ENCODE results near the gene CNPY4. TPM values are rescaled to one million over a fixed set of nuclear protein-coding genes. Genes with fewer than 3 reads are reported as not detected.

CNPY4 gene
- total RNA-seq, 1 experiment from 2014 or later, result 10.4 TPM

GRCh38 chr7:100174582-100174981 is 55.1 kb downstream of the CNPY4 start:
- H3K27me3 ChIP-seq (ENCODE audit: insufficient read depth, low read length), result no peaks in the 10 kb centered on the region; the same call in 1 of the 2 replicates
- H3K79me1 ChIP-seq (ENCODE audit: insufficient read depth, low read depth, low read length, poor library complexity, severe bottlenecking), result no peaks in the 10 kb centered on the region
- no peaks in the 10 kb centered on the region; the same call in 1 of the 2 replicates for H3K79me2 ChIP-seq (ENCODE audit: insufficient read depth, low read length)
- no peak overlapping the region for H4K5ac ChIP-seq (ENCODE audit: insufficient read length, low read depth, low read length)
- H3K56ac ChIP-seq (ENCODE audit: insufficient read length, low read depth, low read length), result no peak overlapping the region
- no peak overlapping the region for H3K9ac ChIP-seq (ENCODE audit: extremely low read depth, insufficient read length, low read length)
- no peaks in the 10 kb centered on the region for H4K20me1 ChIP-seq (ENCODE audit: control insufficient read depth, insufficient read depth, insufficient read length)
- H3K4me1 ChIP-seq (ENCODE audit: insufficient read depth, low read length), result peaks cover 3% of the 10 kb centered on the region; the same call in 1 of the 2 replicates
- Mint-ChIP-seq H3K27me3 (ENCODE audit: low read depth) (peaks cover 30% of the 10 kb centered on the region), H3K4me3 (no peak overlapping the region; a peak in 1 of 5 replicates), H3K36me3 (ENCODE audit: insufficient read depth in 1 of 3, low read depth in 3 of 3) (peaks cover 29 to 36% (median 31%) of the 10 kb centered on the region in 3 experiments; a peak in 6 of 7 replicates), H3K27ac (no peak overlapping the region; a peak in 1 of 7 replicates), H3K9me3 (no peaks in the 10 kb centered on the region), H3K4me1 (peaks cover 25 to 38% of the 10 kb centered on the region in 2 experiments)
- H3T11ph ChIP-seq (ENCODE audit: low read length), result no peak overlapping the region
- no peak overlapping the region for H3K18ac ChIP-seq (ENCODE audit: insufficient read length, low read depth, low read length)
- H4K8ac ChIP-seq (replicated peaks; ENCODE audit: insufficient read length, low read depth, low read length), result no peak overlapping the region
- no peak overlapping the region for H2BK5ac ChIP-seq (ENCODE audit: insufficient read length, low read length)
- no peak overlapping the region for H3K4ac ChIP-seq (ENCODE audit: low read depth, low read length)
- no peak overlapping the region for H2BK15ac ChIP-seq (ENCODE audit: low read depth, low read length)
- H3K23me2 ChIP-seq (ENCODE audit: insufficient read length, low read depth, low read length, poor library complexity, severe bottlenecking), result peaks cover 9% of the 10 kb centered on the region
- no peak overlapping the region for H2AK5ac ChIP-seq (ENCODE audit: insufficient read length, low read length)
- H3K14ac ChIP-seq (ENCODE audit: insufficient read depth, low read length), result no peak overlapping the region
- H4K91ac ChIP-seq (ENCODE audit: insufficient read length, low read depth, low read length), result no peak overlapping the region
- no peak overlapping the region for H3K27ac ChIP-seq (ENCODE audit: insufficient read length, low read depth, low read length)
- no CpG with 5 or more reads among the region's 5 CpGs for WGBS (ENCODE audit: extremely low coverage, insufficient read length, low lambda C conversion rate)
- TF ChIP-seq CTCF (conservative IDR thresholded peaks at IDR 0.05), result no peak
- no peak overlapping the region for H2BK20ac ChIP-seq (ENCODE audit: low read depth, low read length, poor library complexity, severe bottlenecking)
- H2BK12ac ChIP-seq (ENCODE audit: insufficient read length, low read depth, low read length), result no peak overlapping the region
- no peak for DNase-seq
- no peak overlapping the region for H2AFZ ChIP-seq (ENCODE audit: low read length)
- no peak overlapping the region for H3K23ac ChIP-seq (ENCODE audit: insufficient read length, low read depth, low read length)
- H3K4me2 ChIP-seq (ENCODE audit: insufficient read depth, insufficient read length, low read length), result no peak overlapping the region
- no peak overlapping the region for H2BK120ac ChIP-seq (ENCODE audit: low read depth, low read length, poor library complexity, severe bottlenecking)
- no peaks in the 10 kb centered on the region for H3K9me3 ChIP-seq (ENCODE audit: control insufficient read depth, low read depth, low read length)

Small RNA genes within 50 kb of the gene (microRNA-seq; reads per million reads assigned to microRNA genes)
- gene MIR106B (ENCODE audit: borderline microRNAs expressed) (1,145 reads per million, percentile 95 among the genes with 10 or more reads in this experiment), gene MIR25 (ENCODE audit: borderline microRNAs expressed) (128 reads per million, percentile 76 among the genes with 10 or more reads in this experiment), gene MIR4658 (ENCODE audit: borderline microRNAs expressed) (not detected), gene MIR93 (ENCODE audit: borderline microRNAs expressed) (2,017 reads per million, percentile 97 among the genes with 10 or more reads in this experiment)

Other genes with a start within 250 kb of the CNPY4 start
- not detected in 2 replicates for gene OR2AE1, start 242.6 kb upstream of the CNPY4 start, total RNA-seq (2021)
- gene TRIM4, start 200.1 kb upstream of the CNPY4 start, total RNA-seq (2021), result 6.9 and 7.3 TPM in 2 replicates
- gene GJC3, start 190.0 kb upstream of the CNPY4 start, total RNA-seq (2021), result 1.4 and 2.3 TPM in 2 replicates
- gene AZGP1, start 143.6 kb upstream of the CNPY4 start, total RNA-seq (2021), result 0.24 TPM in 1 of 2 replicates, not detected in the other
- gene ZKSCAN1, start 104.0 kb upstream of the CNPY4 start, total RNA-seq (2021), result 28.2 and 29.8 TPM in 2 replicates
- gene ZSCAN21, start 69.9 kb upstream of the CNPY4 start, total RNA-seq (2021), result 23.5 and 24.3 TPM in 2 replicates
- gene ZNF3, start 37.9 kb upstream of the CNPY4 start, total RNA-seq (2021), result 60.4 and 62.8 TPM in 2 replicates
- 140 and 144 TPM in 2 replicates for gene COPS6, start 30.7 kb upstream of the CNPY4 start, total RNA-seq (2021)
- gene MCM7, start 18.2 kb upstream of the CNPY4 start, total RNA-seq (2021), result 387 and 390 TPM in 2 replicates
- gene AP4M1, start 18.0 kb upstream of the CNPY4 start, total RNA-seq (2021), result 18.8 and 20.2 TPM in 2 replicates
- 87.1 and 88.9 TPM in 2 replicates for gene TAF6, start 276 bp upstream of the CNPY4 start, total RNA-seq (2021)
- 1.6 and 1.9 TPM in 2 replicates for gene MBLAC1, start 7.3 kb downstream of the CNPY4 start, total RNA-seq (2021)
- 164 and 179 TPM in 2 replicates for gene LAMTOR4, start 29.3 kb downstream of the CNPY4 start, total RNA-seq (2021)
- gene TRAPPC14, start 39.1 kb downstream of the CNPY4 start, total RNA-seq (2021), result 31.8 and 32.8 TPM in 2 replicates
- gene GAL3ST4, start 49.0 kb downstream of the CNPY4 start, total RNA-seq (2021), result 6.0 and 7.0 TPM in 2 replicates
- 39.5 and 45.2 TPM in 2 replicates for gene GPC2, start 57.7 kb downstream of the CNPY4 start, total RNA-seq (2021)
- gene STAG3, start 58.3 kb downstream of the CNPY4 start, total RNA-seq (2021), result 2.6 and 3.1 TPM in 2 replicates
- gene PVRIG, start 100.3 kb downstream of the CNPY4 start, total RNA-seq (2021), result 0.50 and 0.70 TPM in 2 replicates
- not detected in 2 replicates for gene SPDYE3, start 188.1 kb downstream of the CNPY4 start, total RNA-seq (2021)
- 43.5 and 50.1 TPM in 2 replicates for gene PILRB, start 238.5 kb downstream of the CNPY4 start, total RNA-seq (2021)

Measured in H9 (cell line).